GM23338 (cell line): Measurements from ENCODE around the gene FBXO31. TPM values are rescaled to one million over a fixed set of nuclear protein-coding genes. Genes with fewer than 3 reads are reported as not detected.

Experiments used
- ATAC-seq: fragments of 200-7000 bp; cut with Tn5 transposase; 3 replicates; pipeline ENCODE4 v1.9.1; 2020
- DNase-seq: peaks from one replicate; pipeline ENCODE4 v3.0.0-alpha.2; 2015; ENCODE audit warnings: low spot score
- H2AFZ ChIP-seq: fragments of 200-600 bp; sonication (generic); 2 replicates; pipeline ENCODE4 v1.8.0; 2016; ENCODE audit warnings: antibody characterized with exemption, mild to moderate bottlenecking, moderate library complexity
- H3F3A ChIP-seq: fragments of 200-600 bp; sonication (generic); replicated peaks from 2 replicates; pipeline ENCODE4 v1.8.0; 2017; ENCODE audit warnings: antibody characterized with exemption, mixed run types, low read depth
- H3K27ac ChIP-seq: fragments of 200-600 bp; sonication (generic); 2 replicates; pipeline ENCODE4 v1.6.1; 2016; ENCODE audit warnings: low read depth
- H3K27me3 ChIP-seq: fragments of 200-600 bp; sonication (generic); 2 replicates; pipeline ENCODE4 v1.8.0; 2016; ENCODE audit warnings: mild to moderate bottlenecking, mixed run types, moderate library complexity; ENCODE audit not compliant: insufficient read depth
- H3K36me3 ChIP-seq: fragments of 200-600 bp; sonication (generic); 2 replicates; pipeline ENCODE4 v1.8.0; 2016; ENCODE audit warnings: mild to moderate bottlenecking; ENCODE audit not compliant: insufficient read depth
- H3K4me1 ChIP-seq: fragments of 200-600 bp; sonication (generic); 2 replicates; pipeline ENCODE4 v1.8.0; 2016; ENCODE audit warnings: mild to moderate bottlenecking, moderate library complexity; ENCODE audit not compliant: insufficient read depth
- H3K4me2 ChIP-seq: fragments of 200-600 bp; sonication (generic); 2 replicates; pipeline ENCODE4 v1.7.1; 2017; ENCODE audit warnings: mixed run types
- H3K4me3 ChIP-seq: fragments of 200-600 bp; sonication (generic); 2 replicates; pipeline ENCODE4 v1.6.1; 2016; ENCODE audit warnings: mixed run types
- H3K79me2 ChIP-seq: fragments of 200-600 bp; sonication (generic); replicated peaks from 2 replicates; pipeline ENCODE4 v1.8.0; 2017; ENCODE audit warnings: mild to moderate bottlenecking; ENCODE audit not compliant: insufficient read depth
- H3K9me2 ChIP-seq: fragments of 200-600 bp; sonication (generic); 2 replicates; pipeline ENCODE4 v1.8.0; 2017; ENCODE audit not compliant: insufficient read depth
- H4K20me1 ChIP-seq: fragments of 200-600 bp; sonication (generic); replicated peaks from 2 replicates; pipeline ENCODE4 v1.8.0; 2017; ENCODE audit warnings: mild to moderate bottlenecking; ENCODE audit not compliant: insufficient read depth
- H3K27ac Mint-ChIP-seq: 2 replicates; pipeline ENCODE4 v1.8.0; 2020; ENCODE audit warnings: inconsistent platforms, mild to moderate bottlenecking, moderate library complexity, mixed read lengths
- H3K27me3 Mint-ChIP-seq: 3 replicates; pipeline ENCODE4 v1.8.0; 2022; ENCODE audit warnings: low read depth, mild to moderate bottlenecking, moderate library complexity, mixed read lengths, inconsistent platforms; ENCODE audit not compliant: insufficient read depth, poor library complexity
- H3K36me3 Mint-ChIP-seq: 3 replicates; pipeline ENCODE4 v1.8.0; 2021; ENCODE audit warnings: low read depth, mild to moderate bottlenecking, inconsistent platforms, moderate library complexity, mixed read lengths
- H3K4me1 Mint-ChIP-seq: 3 replicates; pipeline ENCODE4 v1.8.0; 2020; ENCODE audit warnings: mild to moderate bottlenecking, inconsistent platforms, mixed read lengths
- H3K4me3 Mint-ChIP-seq: 3 replicates; pipeline ENCODE4 v1.8.0; 2021; ENCODE audit warnings: moderate library complexity, mild to moderate bottlenecking, inconsistent platforms, mixed read lengths
- H3K9me3 Mint-ChIP-seq: 3 replicates; pipeline ENCODE4 v1.8.0; 2020; ENCODE audit warnings: moderate library complexity, mild to moderate bottlenecking, inconsistent platforms, mixed read lengths
- CREB1 ChIP-seq: fragments of 250-450 bp; sonication (Bioruptor Pico); IDR thresholded peaks from 2 replicates; pipeline ENCODE4 v1.5.0; 2020; ENCODE audit warnings: low read depth, mild to moderate bottlenecking, moderate library complexity
- CTCF ChIP-seq, 2 experiments: fragments of 200-600 bp in 1 of 2; sonication (generic) in 1 of 2; conservative IDR thresholded peaks; 2 replicates each; pipeline versions ENCODE4 v1.5.1 to v1.6.1; 2016 to 2017; ENCODE audit warnings: antibody characterized with exemption in 2 of 2, low read depth in 2 of 2, mild to moderate bottlenecking in 2 of 2, moderate library complexity in 1 of 2
- ETS1 ChIP-seq: IDR thresholded peaks from 2 replicates; pipeline ENCODE4 v1.6.1; 2016; ENCODE audit warnings: antibody characterized with exemption
- EZH2 ChIP-seq: fragments of 200-600 bp; sonication (generic); IDR thresholded peaks from one replicate; pipeline ENCODE4 v1.8.0; 2017; ENCODE audit warnings: antibody characterized with exemption, mild to moderate bottlenecking, low read depth; ENCODE audit not compliant: unreplicated experiment
- EZH2phosphoT487 ChIP-seq: fragments of 200-600 bp; sonication (generic); IDR thresholded peaks from one replicate; pipeline ENCODE4 v1.8.1; 2018; ENCODE audit warnings: antibody characterized with exemption; ENCODE audit not compliant: unreplicated experiment
- JUNB ChIP-seq: IDR thresholded peaks from one replicate; pipeline ENCODE4 v1.6.1; 2016; ENCODE audit warnings: antibody characterized with exemption; ENCODE audit not compliant: unreplicated experiment
- NANOG ChIP-seq: IDR thresholded peaks from 2 replicates; pipeline ENCODE4 v1.6.1; 2016; ENCODE audit warnings: antibody characterized with exemption, borderline replicate concordance
- POLR2AphosphoS5 ChIP-seq: IDR thresholded peaks from 2 replicates; pipeline ENCODE4 v1.6.1; 2016; ENCODE audit warnings: antibody characterized with exemption, low read depth
- STAT1 ChIP-seq: IDR thresholded peaks from one replicate; pipeline ENCODE4 v1.6.1; 2016; ENCODE audit warnings: antibody characterized with exemption; ENCODE audit not compliant: unreplicated experiment
- ZNF114 ChIP-seq: fragments of 250-450 bp; sonication (Bioruptor Pico); IDR thresholded peaks from 2 replicates; pipeline ENCODE4 v1.5.0; 2020; ENCODE audit warnings: mild to moderate bottlenecking, moderate library complexity
- polyA plus RNA-seq: library from polyadenylated mRNA; unstranded; fragments of >200 nt; fragmentation: Nextera tagmentation; extraction: Ambion mirVana; gene quantifications from 2 replicates; pipeline ENCODE4 v1.2.1, GENCODE V29; 2016
- total RNA-seq: library from RNA; depleted of rRNA; stranded (reverse); fragments of >200 nt; shearing (Covaris generic); gene quantifications from 2 replicates; pipeline ENCODE4 v1.2.3, GENCODE V29; 2014

FBXO31 gene
- total and polyA plus RNA-seq, 2 experiments from 2014 or later: 7.0 to 23.8 TPM

GRCh38 chr16:87335625-87336433 is 47.7 kb downstream of the FBXO31 start:
- Histone ChIP-seq H3K36me3 (no peaks in the 10 kb centered on the region), H3K79me2 (no peaks in the 10 kb centered on the region), H3K4me3 (no peak overlapping the region), H3K9me2 (no peaks in the 10 kb centered on the region), H3K4me1 (no peaks in the 10 kb centered on the region), H2AFZ (no peak overlapping the region), H3K27ac (no peak overlapping the region), H3K4me2 (no peak overlapping the region), H3F3A (no peaks in the 10 kb centered on the region), H4K20me1 (peaks cover 2% of the 10 kb centered on the region), H3K27me3 (no peaks in the 10 kb centered on the region)
- no peak for ATAC-seq
- no peak for TF ChIP-seq POLR2AphosphoS5
- no peak for TF ChIP-seq STAT1
- no peak for TF ChIP-seq ZNF114 (CRISPR knock-in tag)
- no peak for TF ChIP-seq EZH2
- no peak for TF ChIP-seq ETS1
- no peak for TF ChIP-seq JUNB
- Mint-ChIP-seq H3K4me1 (no peaks in the 10 kb centered on the region; the same call in 2 of the 3 replicates), H3K9me3 (no peaks in the 10 kb centered on the region; the same call in 2 of the 3 replicates), H3K27me3 (peaks cover 11% of the 10 kb centered on the region), H3K36me3 (peaks cover 13% of the 10 kb centered on the region; the same call in 2 of the 3 replicates), H3K4me3 (no peak overlapping the region), H3K27ac (no peak overlapping the region)
- no peak for DNase-seq

- Histone ChIP-seq H3K4me2 (no peak overlapping the region), H3F3A (no peaks in the 10 kb centered on the region), H3K27ac (no peak overlapping the region), H2AFZ (no peak overlapping the region), H3K4me3 (no peak overlapping the region), H3K27me3 (no peaks in the 10 kb centered on the region), H4K20me1 (no peaks in the 10 kb centered on the region), H3K4me1 (no peaks in the 10 kb centered on the region), H3K36me3 (no peaks in the 10 kb centered on the region), H3K79me2 (no peaks in the 10 kb centered on the region), H3K9me2 (no peaks in the 10 kb centered on the region)
- Mint-ChIP-seq H3K27ac (no peak overlapping the region), H3K36me3 (peaks cover 13% of the 10 kb centered on the region; the same call in 2 of the 3 replicates), H3K9me3 (no peaks in the 10 kb centered on the region; the same call in 2 of the 3 replicates), H3K4me1 (no peaks in the 10 kb centered on the region; the same call in 2 of the 3 replicates), H3K27me3 (peaks cover 12% of the 10 kb centered on the region), H3K4me3 (no peak overlapping the region)
- DNase-seq (no peak), ATAC-seq (no peak)
- TF ChIP-seq JUNB (no peak), ETS1 (no peak), CREB1 (CRISPR knock-in tag) (no peak), EZH2phosphoT487 (no peak), CTCF (conservative IDR thresholded peaks at IDR 0.05; ENCODE audit: low read depth in 2 of 2) (no peak), ZNF114 (CRISPR knock-in tag) (no peak), NANOG (no peak)
Measured at GRCh38 chr16:87334651-87335624, 48.6 kb downstream of the FBXO31 start.
